GM21528 (cell line): ENCODE results near the gene PKNOX1.
"Not testable (repeated sequence)": the region's sequence is repeated elsewhere in the genome, so short reads cannot be mapped to it uniquely, and the experiment has no call there.

Experiments used
- ATAC-seq: cut with Tn5 transposase; IDR thresholded peaks from one replicate; pipeline ENCODE4 v1.9.1; 2021; ENCODE audit warnings: mild to moderate bottlenecking, moderate library complexity; ENCODE audit not compliant: unreplicated experiment, low FRiP score

Gene PKNOX1

GRCh38 chr21:43043291-43043690 is 68.9 kb downstream of the PKNOX1 start:
- ATAC-seq, result not testable (repeated sequence)

DNA sequence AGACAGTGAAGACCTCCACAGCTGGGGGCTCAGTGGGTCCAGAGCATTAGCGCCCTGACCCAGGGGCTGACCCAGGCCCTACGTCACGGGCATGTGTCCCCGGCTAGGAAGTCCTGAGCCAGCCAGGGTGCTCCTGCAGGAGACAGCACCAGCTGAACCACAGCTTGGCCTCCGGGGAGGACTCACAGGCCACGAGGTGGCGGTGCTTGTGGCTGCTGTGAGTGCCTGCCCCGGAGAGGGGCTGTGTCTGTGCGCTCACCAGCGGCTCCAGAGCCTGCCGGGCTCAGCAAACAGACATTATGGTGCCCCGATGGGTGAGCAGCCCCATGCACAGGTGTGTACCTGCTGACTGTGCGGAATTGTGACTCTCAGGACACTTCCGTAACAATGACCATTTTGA is 70.2 kb downstream of the PKNOX1 start:
- not testable (repeated sequence) for ATAC-seq

DNA sequence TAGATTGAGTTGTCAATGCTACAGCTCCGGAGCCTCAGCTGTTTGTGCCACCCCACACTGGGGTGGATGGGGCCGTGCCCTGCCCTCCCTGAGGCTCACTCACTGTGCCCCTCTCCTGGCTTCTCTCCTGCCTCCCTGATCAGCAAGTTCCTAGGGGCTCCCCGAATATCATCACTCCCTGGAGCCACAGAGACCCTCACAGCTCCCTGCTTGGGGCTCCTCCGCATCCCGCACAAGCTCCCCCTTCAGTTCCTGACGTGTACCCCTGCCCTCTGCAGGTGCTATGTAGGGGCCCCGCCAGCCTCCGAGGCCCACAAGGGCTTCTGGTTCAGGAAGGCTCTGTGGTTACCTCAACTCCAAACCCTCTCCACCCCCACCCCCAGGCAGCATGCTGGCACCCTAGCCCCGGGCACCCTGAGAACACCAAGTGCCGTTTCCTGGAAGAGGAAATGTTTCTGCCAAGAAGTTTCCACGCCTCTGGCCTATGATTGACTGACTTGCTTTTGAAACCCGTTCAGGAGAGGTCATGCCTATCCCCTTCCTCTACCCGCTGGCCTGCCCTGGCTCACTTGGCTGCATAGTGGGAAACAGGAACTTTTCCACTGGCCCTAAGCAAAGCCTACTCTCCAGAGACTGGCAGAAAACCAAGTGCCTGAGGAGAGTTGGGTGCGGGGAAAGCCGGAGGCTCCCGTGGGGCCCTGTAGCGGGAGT is 71.0 kb downstream of the PKNOX1 start:
- ATAC-seq, result not testable (repeated sequence)

GRCh38 chr21:43045876-43046821 is 71.8 kb downstream of the PKNOX1 start:
- not testable (repeated sequence) for ATAC-seq

GRCh38 chr21:43053112-43053511 is 78.8 kb downstream of the PKNOX1 start:
- not testable (repeated sequence) for ATAC-seq

GRCh38 chr21:43062955-43063664 is 88.7 kb downstream of the PKNOX1 start:
- ATAC-seq, result not testable (repeated sequence)

DNA sequence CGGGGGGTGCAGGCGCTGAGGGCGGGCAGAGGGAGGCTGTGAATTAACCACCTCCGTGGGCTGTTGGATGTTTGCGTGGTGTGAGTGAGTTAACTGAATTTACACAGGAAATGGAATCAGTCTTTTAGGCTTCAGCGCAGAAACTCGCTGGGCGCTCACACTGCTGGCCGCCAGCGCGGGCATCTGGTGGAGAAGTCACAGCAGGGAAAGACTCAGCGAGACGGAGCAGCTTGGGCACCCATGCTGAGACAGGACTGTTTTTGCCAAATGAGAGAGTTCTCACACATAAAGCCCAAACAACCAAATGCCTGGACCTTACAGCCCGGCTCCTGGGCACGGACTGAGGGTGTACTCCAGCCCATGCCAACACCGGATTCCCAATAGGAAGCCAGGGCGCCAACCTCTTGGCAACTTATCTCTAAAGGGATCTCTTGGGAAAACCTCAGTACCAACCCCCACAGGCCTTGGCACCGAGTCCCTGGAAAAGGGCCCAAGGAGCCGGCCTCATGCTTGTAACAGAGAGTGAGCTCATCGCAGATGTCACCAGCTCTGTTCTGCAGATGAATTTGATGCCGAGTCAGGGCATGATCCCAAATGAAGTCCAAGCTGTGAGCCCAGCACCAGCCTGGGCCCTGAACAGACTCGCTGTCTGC is 90.0 kb downstream of the PKNOX1 start:
- not testable (repeated sequence) for ATAC-seq

DNA sequence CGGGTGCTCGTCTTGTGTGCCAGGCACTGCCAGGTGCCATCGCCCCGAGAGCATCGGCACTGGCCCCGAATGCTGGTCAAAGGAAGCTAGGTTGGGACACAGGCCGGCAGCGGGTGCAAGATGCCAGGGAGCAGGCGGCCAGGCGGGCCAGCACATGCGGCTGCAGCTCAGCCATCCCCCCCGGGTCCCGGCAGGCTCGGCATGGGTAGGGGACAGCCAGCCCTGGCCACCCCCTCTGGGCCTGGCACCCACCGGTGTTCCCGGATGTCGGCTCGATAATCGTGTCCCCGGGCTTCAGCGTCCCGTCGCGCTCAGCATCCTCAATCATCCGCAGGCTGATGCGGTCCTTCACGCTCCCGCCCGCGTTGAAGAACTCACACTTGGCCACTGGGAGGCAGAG is 91.6 kb downstream of the PKNOX1 start:
- ATAC-seq, result not testable (repeated sequence)

DNA sequence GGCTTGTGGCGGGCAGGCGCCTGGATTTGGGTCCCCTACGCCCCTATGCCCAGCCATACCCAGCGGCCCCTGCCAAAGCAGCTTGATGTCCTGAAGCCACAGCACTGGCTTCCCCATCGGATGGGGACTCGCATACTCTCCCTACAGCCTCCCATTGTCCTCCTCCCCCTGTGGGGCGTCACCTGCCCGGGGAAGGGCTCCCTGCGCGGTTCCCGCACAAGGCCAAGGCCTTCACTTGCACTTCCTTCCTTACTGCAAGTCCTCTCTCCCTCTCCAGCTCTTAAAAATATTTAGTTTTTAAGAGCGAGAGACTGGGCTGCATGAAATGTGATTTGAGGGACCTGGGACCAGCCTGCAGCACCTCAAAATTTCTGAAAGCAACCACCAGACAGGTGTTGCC is 92.3 kb downstream of the PKNOX1 start:
- ATAC-seq, result not testable (repeated sequence)

DNA sequence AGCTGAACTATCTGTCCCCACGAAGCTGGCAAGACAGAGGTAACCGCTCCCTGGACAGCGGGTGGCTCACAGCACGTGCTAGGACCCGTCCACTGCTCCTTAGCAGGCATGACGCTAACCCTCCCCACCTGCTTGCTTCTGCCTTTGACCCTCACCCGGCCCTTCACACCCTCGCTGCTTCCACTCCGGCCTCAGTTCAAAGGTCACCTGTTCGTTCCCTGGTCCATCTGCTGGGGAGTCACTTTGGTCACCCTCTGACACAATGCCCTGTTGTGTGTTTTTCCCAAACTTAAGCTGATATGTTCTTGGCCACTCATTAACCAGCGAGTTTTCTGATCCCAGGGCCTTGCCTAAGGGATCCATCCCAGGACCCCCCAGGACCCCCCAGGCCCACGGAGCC is 93.7 kb downstream of the PKNOX1 start:
- not testable (repeated sequence) for ATAC-seq

DNA sequence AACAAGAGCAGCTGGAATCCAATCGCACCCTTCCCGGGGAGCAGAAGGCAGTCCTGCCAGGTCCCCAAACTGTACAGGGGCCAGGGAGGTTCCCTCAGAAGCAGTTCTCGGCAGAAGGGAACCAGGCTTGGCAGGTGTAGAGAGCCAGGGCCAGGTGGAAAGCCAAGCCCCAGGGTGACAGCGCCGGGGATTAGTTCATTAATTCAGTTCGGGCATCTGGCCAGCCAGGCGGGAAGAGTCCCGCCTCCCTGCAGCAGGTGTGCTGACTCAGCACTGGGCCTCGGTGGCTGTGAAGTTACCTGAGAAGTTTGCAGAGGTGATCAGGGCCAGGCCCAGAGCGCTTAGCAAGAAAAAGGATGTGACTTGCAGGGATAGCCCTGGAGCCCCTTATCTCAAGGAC is 95.3 kb downstream of the PKNOX1 start:
- ATAC-seq, result not testable (repeated sequence)

- not testable (repeated sequence) for ATAC-seq
Observed at GRCh38 chr21:43072742-43073141, 98.4 kb downstream of the PKNOX1 start.

DNA sequence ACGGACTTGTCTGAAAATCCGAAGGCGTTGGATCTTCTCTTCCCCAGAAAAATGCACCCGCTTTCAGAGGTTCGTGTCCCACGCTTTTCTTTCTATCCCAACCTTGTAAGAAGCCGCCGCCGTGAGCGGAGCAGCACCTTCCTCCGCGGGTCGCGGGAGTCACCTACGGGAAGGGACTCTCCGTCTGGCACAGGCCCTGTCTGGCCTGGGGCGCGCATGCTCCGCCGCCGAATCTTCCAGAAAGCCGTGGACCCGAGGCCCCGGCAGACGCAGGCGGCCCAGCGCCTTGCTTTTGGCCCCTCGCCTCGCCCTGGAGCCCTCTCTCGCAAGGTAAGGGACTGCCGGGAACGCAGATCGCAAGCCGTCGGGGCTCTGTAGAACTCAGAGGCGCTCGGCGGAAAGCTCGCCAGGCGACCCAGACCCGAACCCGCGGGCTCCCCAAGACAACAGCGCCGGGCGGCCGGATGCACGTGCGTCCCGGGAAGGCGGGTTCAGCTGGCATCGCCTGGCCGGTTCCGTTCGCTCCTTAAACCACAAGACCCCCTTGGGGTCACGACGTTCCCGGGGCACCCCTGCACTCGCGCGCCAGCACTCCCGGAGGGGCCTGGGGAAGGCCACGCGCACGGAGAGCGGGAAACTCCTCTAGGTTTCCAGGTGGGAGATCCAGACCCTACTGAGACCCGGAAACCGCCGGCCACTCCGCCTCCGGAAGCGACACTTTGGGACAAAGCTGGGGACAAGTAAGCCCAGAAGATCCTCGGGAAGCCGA is 100.2 kb downstream of the PKNOX1 start:
- ATAC-seq, result not testable (repeated sequence)

GRCh38 chr21:43075170-43076022 is 101.0 kb downstream of the PKNOX1 start, which contains the start of gene CBS:
CBS (minus strand) TSS chr21:43075835; CDS start chr21:43072193, 3,642 bp downstream.
- not testable (repeated sequence) for ATAC-seq

DNA sequence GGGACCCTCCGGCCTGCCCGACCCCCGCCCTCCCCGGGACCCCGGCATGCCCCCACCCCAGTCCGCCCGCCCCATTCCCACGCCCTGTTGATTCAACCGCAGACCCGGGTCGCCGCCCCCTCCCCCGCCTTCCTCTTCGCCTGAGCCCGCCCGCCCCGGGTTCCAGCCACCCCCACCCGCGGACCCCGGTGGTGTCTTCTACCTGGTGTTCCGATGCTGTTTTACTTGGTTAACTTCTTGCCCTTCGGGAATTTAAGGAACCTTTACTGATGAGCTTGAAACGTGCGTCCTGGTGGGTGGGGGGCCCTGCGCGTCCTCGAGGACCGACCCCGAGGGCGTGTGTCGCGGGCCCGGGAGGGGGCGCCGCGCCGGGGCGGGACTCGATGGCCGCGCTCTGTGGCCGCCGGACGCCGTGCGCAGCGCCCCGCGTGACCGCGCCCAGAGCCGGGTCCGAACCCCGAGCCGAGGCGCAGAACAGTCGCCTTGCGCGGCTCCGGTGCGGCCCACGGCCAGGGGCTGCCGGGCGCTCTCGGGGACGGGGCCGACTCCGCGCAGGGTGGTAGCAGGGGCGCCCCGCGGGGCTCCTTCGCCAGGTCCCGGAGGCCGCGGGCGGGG is 101.8 kb downstream of the PKNOX1 start:
- ATAC-seq, result not testable (repeated sequence)

GRCh38 chr21:43076643-43077042 is 102.3 kb downstream of the PKNOX1 start:
- not testable (repeated sequence) for ATAC-seq

DNA sequence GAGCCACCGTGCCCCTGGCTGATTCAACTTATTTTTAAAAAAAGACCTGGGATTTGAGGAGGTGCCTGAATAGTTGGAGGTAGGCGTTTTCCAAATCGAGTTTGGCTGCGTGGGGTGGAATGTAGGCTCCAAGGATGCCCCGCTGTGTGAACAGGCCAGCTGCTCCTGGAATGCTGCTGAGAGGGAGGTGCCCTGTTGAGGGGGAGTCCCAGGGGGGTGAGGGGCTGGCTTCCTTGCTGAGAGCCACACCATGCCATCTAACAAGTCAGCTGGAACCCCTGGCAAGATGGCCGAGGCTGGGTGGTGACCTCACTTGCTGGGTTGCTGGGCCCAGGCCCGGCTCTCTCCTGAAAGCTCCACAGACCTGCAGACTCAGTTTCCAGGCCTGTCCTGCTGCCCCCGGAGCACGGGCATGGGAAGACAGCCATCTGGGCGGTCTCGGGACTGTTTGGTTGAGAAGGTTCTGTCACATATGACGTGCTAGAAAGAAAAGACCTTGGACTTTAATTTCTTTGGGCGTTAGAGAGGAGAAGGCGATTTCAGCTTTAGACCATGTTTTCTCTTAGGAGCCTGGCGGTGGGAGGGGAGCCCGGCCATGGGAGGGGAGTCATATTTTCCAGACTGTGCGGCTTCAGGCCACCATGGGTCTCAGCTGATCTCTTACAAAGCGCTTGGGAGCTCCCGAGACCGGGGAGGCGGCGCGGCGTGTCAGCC is 108.4 kb downstream of the PKNOX1 start:
- not testable (repeated sequence) for ATAC-seq
